ENCODE data around the gene ZMIZ1.

The ZMIZ1 gene

DNA sequence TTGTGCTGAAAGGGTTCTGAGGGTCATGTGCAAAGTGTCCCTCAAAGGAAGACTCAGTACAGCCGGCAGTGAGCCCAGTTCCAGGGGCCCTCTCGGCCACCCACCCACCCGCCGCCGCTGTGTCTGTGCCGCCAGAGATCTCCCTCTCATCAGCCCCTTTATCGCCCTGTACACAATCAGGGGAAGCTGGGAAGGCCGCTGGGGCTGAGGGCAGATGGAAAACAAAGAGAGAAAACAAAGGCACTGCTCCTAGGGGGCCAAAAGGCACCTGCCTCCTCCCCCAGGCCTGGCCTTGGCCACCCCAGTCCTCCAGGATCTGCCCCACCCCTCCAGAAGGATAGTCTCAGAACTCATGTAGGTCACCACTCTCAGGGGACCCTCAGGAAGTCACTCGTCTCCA lies 67.0 kb downstream of the ZMIZ1 start:
- no peak overlapping the region for H3K4me3 ChIP-seq (ENCODE audit: low read depth, low read length)

DNA sequence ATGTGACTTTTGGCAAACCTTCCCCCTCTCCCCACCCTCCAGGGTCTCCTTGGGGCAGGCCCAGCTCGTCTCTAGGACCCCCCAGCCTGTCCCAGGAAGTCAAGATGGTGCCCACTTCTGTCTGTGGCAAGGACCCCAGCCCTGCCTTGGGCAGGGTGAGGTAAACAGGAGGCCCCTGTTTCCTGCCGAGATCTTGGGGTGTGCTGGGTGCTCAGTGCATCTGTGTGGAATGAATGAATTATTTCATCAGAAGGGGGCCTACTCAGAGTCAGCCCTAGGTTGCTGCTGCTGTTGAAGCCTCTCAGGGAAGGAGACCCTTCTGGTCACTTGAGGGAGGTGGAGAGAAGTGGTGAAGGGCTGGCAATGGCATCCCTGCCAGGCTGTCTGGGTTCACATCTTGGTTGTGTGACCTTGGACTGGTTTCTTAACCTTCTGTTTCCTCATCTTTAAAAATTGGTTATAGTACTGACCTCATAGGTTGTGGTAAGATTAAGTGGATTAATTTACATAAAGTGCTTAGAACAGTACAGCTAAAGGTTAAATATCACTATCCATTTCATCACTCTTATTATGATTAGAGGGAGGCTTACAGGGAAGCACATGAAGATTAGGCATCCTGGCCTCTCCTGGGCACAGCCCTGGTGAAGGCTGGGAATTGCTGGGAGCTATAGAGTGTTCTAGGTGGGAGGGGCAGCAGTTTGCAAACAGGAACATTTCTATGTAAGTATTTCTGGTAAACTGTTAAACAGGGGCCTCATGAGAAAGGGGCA lies 67.7 kb downstream of the ZMIZ1 start:
- H3K4me3 ChIP-seq (ENCODE audit: low read depth, low read length): no peak overlapping the region

DNA sequence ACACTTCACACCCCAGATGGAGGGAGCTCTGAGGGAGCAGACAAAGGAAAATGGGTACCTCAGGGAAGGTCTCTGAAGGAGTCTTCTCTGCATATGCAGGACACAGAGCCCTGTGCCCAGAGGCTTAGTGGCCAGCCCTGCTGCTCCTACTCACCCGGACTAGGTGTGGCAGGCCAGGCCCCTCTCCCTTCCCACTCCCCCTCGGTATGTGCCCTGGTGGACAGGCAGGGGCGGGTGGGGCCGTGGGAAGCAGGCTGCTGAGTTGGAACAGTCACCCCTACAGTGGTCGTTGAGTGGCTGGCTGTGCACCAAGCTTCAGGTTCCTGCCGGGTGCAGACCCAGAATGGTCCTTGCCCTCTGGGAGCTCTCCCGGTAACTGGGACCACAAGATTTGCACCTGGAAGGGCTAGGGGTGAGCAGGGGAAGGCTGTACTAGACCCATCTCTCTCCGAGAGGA lies 68.6 kb downstream of the ZMIZ1 start:
- no peak overlapping the region for H3K4me3 ChIP-seq (ENCODE audit: low read depth, low read length)

DNA sequence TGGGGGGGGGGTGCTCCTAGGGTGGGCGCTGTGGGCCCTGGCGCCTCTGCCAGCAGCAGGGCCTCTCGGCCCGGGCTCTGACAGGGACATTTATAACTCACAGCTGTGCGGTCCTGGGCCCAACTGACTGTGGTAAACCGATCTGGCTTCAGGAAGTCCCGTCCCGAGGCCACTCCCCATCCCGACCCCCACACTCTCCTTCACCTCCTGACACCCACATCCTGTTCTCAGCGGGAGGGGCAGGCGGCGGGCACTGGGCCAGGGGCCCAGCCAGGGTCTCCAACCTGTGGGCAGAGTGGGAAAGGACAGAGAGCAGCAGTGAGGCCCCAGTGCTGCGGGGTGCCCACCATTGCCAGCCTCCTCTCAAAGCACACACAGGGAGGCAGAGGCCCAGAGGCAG lies 69.1 kb downstream of the ZMIZ1 start:
- no peak overlapping the region for H3K4me3 ChIP-seq (ENCODE audit: low read depth, low read length)

DNA sequence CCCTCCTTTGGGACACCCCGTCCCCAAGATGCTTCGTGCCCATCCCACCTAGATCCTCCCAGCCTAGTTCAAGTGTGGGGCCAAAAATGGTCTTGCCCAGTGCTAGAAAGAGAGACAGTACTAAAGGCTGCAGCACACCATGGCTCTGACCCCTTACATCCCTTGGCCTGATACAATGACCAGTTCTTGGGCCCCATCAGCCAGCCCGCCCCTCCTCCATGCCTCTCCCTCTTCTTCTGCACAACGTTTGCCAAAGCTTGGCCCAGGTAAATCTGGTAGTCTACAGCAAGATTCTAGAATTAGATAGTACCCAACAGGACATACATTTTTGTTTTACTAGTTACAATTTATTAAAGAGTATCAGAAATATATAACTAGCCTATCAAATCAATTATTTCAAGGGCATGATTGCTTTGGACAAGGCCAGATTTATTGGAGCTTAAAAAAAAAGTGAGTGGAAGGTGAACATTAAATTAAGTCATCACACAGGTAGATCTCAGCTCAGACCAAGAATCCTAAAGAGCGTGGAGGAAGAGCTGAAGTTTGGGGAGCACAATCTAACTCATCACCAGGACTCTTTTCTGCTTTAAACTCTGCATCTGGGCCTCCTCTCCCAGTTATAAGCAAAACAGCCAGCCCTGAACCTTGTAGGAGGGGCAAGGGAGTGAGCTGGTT lies 69.8 kb downstream of the ZMIZ1 start:
- no peak overlapping the region for H3K4me3 ChIP-seq (ENCODE audit: low read depth, low read length)

DNA sequence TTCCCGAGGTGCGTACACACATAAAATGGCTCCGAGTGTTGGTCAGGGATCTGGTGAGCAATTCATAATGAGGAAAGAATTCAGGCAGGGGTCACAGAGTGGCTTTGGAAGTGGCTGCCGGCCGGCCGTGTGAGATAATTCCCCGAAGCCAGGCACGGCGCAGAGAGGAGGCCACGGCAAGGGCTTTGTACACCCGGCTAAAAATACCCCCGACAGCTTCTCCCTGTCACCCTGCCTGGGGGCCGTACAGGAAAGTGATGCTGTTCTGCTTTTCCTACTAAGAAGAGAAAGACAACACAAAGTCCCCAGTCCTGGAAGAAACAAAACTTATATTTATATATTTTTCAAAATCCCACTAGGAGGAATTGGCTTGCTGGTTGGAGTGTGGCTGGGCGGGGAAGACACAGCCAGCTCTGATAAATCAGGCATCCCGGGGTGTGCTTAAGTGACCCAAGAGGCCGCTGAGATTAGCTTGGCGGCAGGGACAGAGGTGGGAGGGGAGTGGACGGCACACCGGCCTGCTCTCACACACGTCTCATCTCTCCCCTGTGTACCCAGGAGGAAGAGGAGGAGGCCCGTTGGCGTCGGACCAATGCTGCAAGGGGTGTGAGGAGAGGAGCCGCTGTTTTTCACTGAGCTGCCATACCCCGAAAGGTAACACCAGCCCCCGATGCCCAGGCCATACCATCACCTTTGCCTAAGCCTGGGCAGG lies 70.5 kb downstream of the ZMIZ1 start:
- no peak overlapping the region for H3K4me3 ChIP-seq (ENCODE audit: low read depth, low read length)

DNA sequence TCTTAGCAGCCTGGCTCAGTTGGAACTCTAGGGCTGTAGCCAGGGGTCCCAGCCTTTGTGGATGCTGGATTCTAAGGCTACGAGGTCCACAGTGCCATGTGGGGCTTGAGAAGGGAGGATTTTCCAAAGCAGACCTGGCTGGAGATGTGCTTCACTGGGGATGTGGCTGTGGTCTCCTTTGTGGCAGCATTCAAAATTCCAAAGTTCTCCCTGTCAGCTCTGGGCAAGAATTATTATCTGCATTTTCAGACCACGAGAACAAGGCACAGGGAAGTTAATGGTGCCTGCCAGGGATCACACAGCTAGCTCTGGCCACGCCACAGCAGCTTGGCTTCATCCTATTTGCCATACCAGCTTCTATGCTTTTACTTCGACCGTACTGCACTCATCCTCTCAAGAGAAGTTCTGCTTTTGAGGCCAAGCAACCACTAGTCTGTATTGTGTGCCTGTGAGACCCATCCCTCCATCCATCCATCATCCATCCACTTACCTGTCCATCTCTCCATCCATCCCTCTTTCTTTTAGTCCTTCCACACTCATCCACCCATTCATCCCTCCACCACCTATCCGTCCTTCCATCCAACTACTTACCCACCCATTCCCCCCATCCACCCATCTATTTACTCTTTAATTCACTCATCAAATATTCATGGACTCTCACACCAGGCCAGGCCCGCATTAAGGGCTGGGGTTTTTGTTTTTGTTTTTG lies 71.5 kb downstream of the ZMIZ1 start:
- no peak overlapping the region for H3K4me3 ChIP-seq (ENCODE audit: low read depth, low read length)

DNA sequence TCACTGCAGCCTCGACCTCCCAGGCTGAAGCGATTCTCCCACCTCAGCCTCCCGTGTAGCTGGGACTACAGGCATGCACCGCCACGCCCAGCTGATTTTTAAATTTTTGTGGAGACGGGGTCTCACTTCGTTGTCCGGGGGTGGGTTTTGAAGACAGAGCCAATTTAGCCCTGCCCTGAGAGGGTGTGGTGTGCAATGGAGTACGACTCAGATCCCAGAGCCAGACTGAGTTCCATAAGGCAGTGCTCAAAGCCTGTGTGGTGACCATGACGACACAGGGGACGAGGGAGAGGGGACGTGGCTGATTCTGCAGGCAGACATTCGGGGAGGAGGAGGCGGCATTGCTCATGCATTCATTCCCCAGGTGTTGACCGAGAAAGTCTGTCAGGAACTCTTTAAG lies 72.1 kb downstream of the ZMIZ1 start:
- H3K4me3 ChIP-seq (ENCODE audit: low read depth, low read length): no peak overlapping the region

DNA sequence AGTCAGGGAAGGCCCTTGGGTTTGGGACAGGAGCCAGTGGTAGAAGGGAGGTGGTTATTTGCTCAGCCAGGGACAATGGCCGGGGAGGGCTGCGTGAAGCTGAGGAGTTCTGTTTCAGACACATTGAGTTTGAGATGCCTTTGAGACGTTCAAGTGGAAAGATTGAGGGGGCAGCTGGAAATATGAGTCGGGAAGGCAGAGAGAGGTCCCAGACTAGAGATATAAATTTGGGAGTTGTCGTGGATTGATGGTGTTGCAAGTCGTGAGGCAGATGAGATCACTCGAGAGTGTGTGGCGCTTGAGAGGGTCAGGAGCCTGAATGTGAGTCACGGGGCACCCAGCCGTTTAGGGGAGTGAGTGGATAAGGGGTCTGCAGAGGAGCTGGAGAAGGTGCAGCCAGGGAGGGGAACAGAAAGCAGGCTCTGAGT lies 73.3 kb downstream of the ZMIZ1 start:
- H3K4me3 ChIP-seq (ENCODE audit: low read depth, low read length): no peak overlapping the region

DNA sequence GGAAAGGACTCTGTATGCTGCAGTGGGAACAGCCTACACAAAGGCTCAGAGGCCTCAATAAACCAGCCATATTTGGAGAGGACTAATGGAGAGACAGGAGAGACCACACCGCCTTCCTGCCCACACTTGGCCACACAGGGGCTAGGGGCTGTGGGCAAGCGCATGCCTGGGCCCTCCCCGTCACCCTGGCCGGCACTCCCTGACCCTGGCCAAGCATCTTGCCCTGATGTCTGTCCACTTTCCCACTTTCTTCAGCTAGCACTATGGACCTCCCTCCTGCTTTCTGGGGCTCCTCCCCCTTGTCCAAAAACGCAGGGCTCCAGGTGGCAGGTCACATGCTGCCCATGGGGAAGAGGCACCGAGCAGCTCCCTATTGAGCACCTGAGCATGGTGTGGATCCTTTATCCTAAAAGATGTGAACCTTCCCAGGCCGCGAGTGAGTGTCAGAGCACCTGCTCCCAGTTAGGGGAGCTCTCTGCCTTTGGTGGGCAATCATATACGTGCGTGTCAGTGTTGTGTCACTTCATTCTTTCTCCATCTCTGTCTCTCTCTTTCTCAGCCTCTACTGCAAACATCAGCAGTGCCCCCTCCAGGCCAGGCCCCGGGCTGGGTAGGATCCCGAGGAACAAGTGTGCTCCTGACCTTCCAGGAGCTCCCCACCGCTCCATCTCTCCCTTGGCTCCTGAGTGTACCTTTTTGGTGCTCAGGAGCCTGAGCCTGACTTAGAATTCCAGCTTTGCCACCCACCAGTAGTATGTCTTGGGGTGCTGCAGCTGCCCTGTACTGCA lies 74.0 kb downstream of the ZMIZ1 start:
- no peak overlapping the region for H3K4me3 ChIP-seq (ENCODE audit: low read depth, low read length)

DNA sequence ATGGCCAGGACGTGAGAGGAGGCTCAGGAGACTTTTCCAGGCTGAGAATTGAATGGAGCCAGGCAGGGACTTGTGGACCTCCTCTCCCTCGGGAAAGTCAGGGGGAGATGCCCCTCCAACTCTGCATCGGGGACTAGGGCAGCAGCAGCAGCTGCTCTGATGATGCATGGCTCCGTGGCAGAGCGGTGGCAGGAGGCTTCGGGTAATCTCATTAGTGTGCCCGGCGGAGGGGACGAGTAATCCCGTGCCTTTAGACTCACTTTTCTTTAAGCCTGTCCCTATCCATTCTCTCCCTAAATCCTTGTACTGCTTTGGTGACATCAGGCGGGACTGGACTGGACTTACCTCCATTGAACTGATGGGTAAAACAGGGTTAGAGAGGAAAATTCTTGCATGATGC lies 75.1 kb downstream of the ZMIZ1 start:
- H3K4me3 ChIP-seq (ENCODE audit: low read depth, low read length): no peak overlapping the region

DNA sequence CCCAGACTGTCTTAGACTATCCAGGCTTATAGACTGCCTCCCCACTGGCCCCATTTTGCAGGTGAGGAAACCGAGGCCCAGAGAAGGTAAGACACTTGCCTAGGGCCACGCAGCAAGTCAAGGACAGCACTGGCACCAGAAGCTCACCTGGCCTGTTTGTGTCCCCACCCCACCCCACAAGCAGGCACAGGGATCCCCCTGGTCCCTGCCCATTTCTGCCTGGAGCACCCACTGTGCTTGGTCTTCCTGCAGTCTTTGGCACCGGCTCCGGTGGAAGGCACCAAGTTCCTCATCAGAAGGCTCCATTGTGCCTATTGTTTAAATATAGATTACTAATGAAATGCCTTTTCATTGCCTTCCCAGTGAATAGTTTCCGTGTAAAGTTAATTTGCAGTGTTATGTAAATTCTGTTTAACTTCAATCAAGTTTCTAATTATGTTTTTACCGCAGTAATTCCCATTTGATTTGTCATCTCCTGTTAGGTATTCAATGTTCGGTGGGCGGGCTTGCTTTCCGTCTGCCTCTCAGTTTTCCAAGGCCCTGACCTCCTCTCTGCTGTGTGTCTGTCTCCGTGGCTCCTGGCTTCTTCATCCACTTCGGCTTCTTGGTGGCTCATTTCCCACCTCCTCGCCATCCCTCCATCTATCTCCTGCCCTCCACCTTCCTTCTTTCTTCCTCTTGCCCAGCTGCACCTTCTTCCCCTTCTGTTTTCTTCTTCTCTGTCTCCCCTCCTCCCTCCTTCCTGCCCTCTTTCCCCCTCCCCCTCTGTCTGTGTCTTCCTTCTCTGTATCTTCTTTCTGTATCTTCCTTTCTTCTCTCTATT lies 75.8 kb downstream of the ZMIZ1 start:
- H3K4me3 ChIP-seq (ENCODE audit: low read depth, low read length): no peak overlapping the region

DNA sequence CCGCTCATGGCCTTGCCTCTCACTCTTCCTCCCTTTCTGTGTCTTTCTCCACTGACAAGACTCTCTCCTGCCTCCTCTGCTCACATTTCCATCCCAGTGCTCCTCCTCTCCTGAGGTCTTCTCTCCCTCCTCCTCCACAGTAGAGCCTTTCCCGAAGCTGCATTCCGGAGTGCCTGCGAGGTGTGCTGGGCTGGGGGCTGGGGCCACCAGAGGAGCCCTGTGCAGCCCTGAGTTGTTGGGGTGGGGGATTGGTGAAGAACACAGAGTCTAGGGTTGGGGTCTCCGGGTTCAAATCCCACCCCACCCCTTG lies 76.4 kb downstream of the ZMIZ1 start:
- no peak overlapping the region for H3K4me3 ChIP-seq (ENCODE audit: low read depth, low read length)

DNA sequence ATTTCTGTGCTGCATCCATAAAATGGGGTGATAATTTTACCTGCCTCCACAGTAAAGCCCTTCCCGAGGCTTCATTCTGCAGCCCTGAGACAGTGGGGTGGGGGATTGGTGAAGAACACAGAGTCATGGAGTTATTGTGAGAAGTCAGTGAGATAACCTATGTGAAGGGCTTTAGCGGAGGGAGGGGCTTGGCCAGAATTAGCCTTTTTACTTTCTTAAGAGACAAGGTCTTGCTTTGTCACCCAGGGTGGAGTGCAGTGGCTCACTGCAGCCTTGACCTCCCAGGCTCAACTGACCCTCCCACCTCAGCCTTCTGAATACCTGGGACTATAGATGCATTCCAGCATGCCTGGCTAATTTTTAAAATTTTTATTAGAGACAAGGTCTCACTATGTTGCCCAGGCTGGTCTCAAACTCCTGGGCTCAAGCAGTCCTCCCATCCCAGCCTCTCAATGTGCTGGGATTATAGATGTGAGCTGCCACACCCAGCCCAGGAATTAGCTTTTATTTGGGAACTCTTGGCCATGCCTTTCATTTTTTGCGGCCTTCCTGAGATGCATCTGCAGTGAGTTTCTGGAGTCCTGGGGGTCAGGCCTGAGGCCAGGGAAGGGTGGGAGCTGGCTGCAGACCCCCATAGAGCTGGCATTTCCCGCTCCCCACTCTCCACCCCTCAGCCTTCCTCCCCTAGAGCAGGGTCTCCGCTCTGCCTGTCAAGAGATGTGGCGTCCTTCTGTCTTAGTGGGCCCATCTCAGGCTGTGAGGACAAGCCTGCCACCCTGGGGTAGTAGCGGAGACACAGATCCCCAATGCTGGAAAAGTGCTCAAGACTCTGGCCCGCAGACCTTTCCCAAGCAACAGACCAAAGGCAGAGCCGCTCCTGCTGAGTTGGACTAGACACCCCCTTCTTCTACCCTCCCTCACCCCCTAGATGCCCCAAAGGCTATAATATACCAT lies 77.0 kb downstream of the ZMIZ1 start:
- no peak overlapping the region for H3K4me3 ChIP-seq (ENCODE audit: low read depth, low read length)

DNA sequence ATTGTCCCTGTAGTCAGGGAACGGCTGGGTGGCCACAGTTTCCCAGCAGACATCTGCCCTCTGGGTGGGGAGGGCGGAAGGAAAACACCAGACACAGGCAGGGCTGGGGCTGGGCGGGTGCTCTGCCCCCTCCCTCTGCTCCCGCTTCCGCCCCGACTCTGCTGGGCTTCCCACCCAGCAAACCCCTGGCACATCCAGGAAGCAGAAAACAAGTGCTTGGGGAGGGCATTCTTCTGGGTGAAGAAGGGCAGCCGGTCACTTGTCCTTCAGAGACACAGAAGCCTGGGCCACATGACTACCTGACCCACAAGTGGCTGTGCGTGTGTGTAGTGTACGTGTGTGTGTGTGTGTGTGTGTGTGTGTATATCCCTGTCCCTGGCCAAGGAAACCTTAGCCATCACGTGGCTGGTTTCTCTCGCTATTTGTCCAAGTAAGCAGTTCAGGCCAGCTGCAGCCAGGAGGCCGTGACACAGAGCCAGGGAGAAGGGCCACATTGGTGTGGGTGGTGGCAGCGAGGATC lies 77.9 kb downstream of the ZMIZ1 start:
- no peak overlapping the region for H3K4me3 ChIP-seq (ENCODE audit: low read depth, low read length)

DNA sequence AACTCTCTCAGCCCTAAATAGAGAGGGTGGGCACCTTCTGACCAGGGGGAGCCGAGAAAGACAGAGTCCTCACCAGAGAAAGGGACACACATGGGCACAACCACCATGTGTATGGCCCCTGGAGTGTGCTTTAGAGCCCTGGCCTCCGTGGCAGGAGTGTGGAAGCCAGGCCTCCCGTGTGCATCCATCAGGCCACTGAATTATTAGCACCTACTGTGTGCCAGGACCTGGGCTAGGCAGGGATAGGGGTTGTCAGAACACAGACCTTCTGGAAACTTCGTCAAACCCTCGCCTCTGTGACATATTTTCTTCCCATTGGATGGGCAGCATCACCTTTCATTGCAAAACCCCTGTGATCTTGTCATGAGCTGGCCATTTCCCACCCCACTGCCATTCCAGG lies 78.5 kb downstream of the ZMIZ1 start:
- H3K4me3 ChIP-seq (ENCODE audit: low read depth, low read length): no peak overlapping the region

DNA sequence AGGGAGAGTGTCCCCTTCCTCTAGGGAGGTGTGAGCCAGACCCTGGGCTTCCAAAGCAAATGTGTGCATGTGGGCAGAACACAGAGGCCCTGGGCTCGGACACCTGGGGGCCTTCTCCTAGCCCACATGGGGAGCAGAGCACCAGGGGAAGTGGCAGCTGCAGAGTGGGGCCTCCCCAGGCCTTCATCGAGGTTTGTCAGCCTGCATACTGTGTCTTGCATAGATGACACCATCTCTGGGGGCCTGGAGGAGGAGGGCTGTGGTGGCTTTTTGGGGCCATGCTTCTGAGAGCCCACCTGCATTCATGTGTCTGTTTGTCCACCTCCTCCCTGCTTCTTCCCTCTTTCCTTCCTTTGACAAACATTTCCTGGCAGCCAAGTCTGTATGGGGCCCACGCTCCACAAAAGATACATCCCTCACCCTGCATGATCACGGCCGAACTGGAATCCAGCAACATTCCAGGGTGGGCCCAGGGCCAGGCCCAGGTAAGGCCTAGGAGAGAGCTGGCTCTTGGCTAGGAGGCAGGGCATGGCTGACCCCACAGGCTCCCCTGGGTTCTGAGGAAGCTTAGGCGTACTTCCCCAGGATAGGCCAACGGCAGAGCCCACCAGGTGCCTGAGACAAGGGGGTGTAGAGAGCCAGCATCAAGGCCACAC lies 79.2 kb downstream of the ZMIZ1 start:
- H3K4me3 ChIP-seq (ENCODE audit: low read depth, low read length): no peak overlapping the region
